Measurements from ENCODE around the gene CNBD2.
A peak's percentile ranks its signal among the peaks of the same experiment; 100 is the strongest.
"Not testable (repeated sequence)": the region's sequence is repeated elsewhere in the genome, so short reads cannot be mapped to it uniquely, and the experiment has no call there.

CNBD2 gene

GRCh38 chr20:36064658-36065426, 96.5 kb downstream of the CNBD2 start:
- DNase-seq = peak; percentile 87

- DNase-seq = no peak
Observed at GRCh38 chr20:36065427-36065998, 97.1 kb downstream of the CNBD2 start.

- DNase-seq = no peak
Observed at GRCh38 chr20:36066777-36067176, 98.4 kb downstream of the CNBD2 start.

- not testable (repeated sequence) for DNase-seq
Observed at GRCh38 chr20:36068526-36068925, 100.1 kb downstream of the CNBD2 start.

- DNase-seq = no peak
Observed at GRCh38 chr20:36070451-36070850, 102.1 kb downstream of the CNBD2 start.

GRCh38 chr20:36071848-36072247, 103.5 kb downstream of the CNBD2 start:
- DNase-seq = no peak

- no peak for DNase-seq
Observed at GRCh38 chr20:36074983-36075382, 106.6 kb downstream of the CNBD2 start.

- DNase-seq = not testable (repeated sequence)
Observed at GRCh38 chr20:36077762-36078161, 109.4 kb downstream of the CNBD2 start.

- DNase-seq = no peak
Observed at GRCh38 chr20:36079486-36079885, 111.1 kb downstream of the CNBD2 start.

GRCh38 chr20:36079984-36080383, 111.6 kb downstream of the CNBD2 start:
- not testable (repeated sequence) for DNase-seq

All from kidney glomerular epithelial cell (primary cell).